Testis (tissue), 2 donors: ENCODE results near the gene CDC7.

Source experiments
- POLR2A ChIP-seq: fragments of 450-650 bp; IDR thresholded peaks from one replicate; pipeline ENCODE4 v1.6.1; 2017; ENCODE audit warnings: antibody characterized with exemption, mild to moderate bottlenecking, moderate library complexity
- TF ChIP-seq, protein P1 (sequence below), 3 experiments: fragments of 450-650 bp in 2 of 3; fragments of 200-600 bp in 1 of 3; sonication (generic) in 1 of 3; IDR thresholded peaks; one replicate each; pipeline ENCODE4 v1.5.1; 2016 to 2019; ENCODE audit warnings: antibody characterized with exemption in 3 of 3, mild to moderate bottlenecking in 2 of 3, moderate library complexity in 1 of 3

DNA sequence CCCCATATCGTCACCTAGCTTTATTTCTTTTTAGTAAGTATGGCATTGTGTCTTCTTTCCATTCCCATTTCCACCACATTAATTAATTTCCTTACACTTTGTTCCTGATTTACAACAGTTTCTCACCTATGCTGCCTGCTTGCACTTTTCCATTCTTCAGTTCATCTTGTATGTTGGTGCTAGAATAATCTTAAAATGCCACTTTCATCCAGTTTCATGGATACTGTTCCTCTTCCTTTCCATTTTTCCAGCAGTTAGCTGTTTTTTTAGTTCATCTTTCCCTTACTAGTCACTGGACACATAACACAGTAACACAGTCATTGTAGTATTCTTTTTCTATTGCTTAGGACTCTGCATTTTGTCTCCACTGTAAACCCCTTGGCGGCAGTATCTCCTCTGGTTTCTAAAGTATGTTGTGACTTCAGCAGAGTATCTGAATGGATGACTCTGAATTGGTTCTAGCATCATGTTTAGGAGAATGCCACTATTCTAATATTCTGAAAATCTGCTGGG lies 2.1 kb downstream of the CDC7 start:
- TF ChIP-seq, protein P1, sequence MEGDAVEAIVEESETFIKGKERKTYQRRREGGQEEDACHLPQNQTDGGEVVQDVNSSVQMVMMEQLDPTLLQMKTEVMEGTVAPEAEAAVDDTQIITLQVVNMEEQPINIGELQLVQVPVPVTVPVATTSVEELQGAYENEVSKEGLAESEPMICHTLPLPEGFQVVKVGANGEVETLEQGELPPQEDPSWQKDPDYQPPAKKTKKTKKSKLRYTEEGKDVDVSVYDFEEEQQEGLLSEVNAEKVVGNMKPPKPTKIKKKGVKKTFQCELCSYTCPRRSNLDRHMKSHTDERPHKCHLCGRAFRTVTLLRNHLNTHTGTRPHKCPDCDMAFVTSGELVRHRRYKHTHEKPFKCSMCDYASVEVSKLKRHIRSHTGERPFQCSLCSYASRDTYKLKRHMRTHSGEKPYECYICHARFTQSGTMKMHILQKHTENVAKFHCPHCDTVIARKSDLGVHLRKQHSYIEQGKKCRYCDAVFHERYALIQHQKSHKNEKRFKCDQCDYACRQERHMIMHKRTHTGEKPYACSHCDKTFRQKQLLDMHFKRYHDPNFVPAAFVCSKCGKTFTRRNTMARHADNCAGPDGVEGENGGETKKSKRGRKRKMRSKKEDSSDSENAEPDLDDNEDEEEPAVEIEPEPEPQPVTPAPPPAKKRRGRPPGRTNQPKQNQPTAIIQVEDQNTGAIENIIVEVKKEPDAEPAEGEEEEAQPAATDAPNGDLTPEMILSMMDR (IDR thresholded peaks at IDR 0.05): no peak
- no peak for TF ChIP-seq POLR2A
